Measurements from ENCODE around the gene CNTNAP4.

Gene CNTNAP4

DNA sequence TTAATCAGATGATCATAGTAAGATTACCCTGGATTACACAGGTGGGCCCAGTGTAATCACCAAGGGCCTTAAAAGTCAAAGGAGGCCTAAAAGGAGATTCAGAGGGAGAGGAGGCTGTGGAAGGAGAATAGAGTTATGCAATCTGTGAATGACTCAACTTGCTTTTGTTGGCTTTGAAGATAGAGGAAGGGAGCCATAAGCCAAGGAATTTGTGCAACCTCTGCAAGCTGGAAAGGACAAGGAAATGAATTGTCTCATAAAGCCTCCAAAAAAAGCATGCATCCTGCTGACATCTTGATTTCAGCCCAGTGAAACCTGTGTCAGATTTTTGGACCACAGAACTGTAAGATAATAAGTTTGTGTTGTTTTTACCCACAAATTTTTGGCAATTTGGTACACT lies 109.6 kb downstream of the CNTNAP4 start:
- DNase-seq (ENCODE audit: extremely low spot score, insufficient read length, low read depth): no peak
- FAIRE-seq: no peak

DNA sequence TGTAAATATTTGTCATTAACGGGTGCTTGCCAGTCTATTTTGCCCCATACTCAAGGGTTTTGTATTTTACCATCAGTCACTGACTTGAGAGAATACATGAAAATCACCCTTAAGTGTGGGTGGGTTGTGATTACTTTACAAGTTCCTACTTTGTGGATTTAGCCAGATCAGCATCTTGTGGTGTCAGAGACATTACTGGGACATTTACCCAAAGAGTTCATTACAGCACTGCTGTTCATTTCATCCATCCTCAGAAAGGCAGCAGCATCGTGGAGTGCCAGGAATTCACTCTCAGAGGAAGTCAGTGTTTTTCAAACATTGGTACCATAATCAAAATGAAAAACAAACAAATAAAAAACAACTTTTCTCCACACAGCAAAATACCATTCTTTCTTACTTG lies 110.8 kb downstream of the CNTNAP4 start:
- no peak for DNase-seq (ENCODE audit: extremely low spot score, insufficient read length, low read depth)
- no peak for FAIRE-seq

DNA sequence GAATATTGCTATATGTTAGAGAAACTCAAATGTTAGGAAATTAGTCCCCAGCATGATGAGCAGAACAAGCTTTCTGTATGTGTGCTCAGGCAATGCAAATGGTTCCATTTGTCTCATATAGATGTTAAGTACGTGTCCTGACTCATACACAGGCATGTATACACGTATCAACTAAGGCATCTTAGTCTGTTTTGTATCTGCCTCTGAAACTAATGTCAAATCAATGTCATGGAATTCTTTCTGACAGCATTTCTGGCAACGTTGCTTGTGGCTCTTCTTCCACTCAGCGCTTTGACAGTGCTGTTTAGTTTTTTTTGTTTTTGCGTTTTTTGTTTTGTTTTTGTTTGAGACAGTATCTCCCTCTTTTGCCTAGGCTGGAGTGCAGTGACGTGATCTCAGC lies 111.9 kb downstream of the CNTNAP4 start:
- FAIRE-seq (no peak), DNase-seq (ENCODE audit: extremely low spot score, insufficient read length, low read depth) (no peak)

DNA sequence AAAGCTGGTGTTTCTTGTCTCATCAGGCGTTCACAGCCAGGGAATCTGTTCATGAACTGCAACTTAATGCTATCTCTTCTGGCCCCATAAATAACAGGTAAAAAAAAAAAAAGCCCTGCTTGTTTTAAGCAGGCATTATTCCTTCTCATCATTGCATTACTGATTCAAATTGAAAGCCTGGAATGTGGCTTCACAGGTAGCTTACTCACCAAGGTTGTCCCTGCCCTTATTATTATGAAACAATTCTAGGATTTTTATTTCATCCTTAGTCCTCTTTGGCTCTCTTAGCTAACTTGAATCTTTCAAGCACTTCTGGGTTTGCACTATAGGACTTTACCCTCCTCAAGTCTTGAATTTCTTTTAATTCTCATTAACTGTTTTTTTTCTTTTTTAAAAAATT lies 113.3 kb downstream of the CNTNAP4 start:
- FAIRE-seq (no peak), DNase-seq (ENCODE audit: extremely low spot score, insufficient read length, low read depth) (no peak)

DNA sequence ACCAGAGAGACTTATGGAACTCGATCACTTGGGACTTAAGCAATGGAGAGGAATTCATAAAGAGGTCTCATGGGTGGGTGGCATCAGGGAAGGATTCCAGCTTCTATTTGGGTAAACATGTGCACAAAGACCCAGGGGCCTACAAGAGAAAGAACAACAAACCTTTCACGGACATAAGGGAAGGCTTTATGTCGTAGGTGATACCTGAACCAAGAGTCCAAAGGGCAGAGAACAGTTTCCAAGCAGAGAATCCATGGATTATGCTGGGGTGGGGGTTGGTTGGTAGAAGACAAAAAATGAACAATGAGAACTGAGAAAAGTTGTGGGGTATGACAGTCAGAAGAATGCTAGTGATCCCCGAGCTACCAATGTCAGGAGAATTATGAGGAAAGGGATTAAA lies 119.8 kb downstream of the CNTNAP4 start:
- no peak for FAIRE-seq
- no peak for DNase-seq (ENCODE audit: extremely low spot score, insufficient read length, low read depth)

DNA sequence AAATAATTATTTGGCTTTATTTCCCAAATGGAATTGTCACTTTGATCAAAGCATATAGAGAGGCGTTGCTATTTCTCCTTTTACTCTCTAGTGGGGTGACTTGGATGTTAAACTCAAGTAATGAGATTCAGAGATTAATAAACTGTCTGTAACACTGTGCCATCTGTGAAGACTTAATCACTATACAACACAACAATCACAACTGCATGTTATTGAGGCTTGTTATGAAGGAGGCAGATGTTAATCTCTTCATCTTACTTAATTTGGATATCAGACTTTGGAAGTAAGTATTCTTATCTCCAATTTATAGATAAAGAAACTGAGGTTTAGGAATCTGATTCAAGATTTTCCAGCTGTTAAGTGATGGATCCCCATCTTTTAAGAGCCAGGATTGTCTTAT lies 132.5 kb downstream of the CNTNAP4 start:
- no peak for FAIRE-seq
- no peak for DNase-seq (ENCODE audit: extremely low spot score, insufficient read length, low read depth)

DNA sequence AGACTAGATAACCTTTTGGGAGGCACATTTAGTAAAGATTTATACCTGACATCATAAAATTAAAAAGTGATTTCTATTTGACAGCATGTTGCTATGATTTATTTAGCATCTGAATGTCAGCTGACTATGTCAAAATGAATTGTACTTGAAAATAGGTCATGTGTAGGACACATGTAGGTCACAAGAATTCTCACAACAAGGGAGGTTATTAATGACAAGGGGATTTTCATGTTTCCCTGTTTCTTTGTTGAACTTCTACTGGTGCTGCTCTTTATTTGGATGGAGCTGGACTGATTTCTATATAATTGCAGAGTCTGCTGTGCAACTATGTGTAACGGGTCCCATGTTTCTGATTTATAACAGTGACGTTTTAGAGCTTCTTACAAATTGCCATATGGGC lies 144.4 kb downstream of the CNTNAP4 start:
- no peak for DNase-seq (ENCODE audit: extremely low spot score, insufficient read length, low read depth)
- no peak for FAIRE-seq

DNA sequence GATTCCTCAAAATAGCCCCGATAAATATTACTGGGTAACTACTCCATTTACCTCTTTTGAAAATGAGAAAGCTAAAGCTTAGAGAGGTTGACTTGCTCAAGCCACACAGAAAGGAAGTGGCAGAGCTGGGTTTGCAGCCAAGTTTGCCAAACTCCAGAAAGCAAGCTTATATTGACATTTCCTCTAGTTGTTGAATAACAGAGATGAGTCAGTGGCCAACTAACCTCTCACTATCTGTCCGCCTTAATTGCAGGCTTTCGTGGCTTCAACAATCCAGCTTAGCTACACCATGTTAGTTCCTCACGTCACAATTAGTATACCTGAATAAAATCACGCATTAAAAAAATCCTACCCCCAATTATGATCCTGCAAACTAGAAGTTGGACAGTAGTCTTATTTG lies 151.7 kb downstream of the CNTNAP4 start:
- DNase-seq (ENCODE audit: extremely low spot score, insufficient read length, low read depth): no peak
- no peak for FAIRE-seq

DNA sequence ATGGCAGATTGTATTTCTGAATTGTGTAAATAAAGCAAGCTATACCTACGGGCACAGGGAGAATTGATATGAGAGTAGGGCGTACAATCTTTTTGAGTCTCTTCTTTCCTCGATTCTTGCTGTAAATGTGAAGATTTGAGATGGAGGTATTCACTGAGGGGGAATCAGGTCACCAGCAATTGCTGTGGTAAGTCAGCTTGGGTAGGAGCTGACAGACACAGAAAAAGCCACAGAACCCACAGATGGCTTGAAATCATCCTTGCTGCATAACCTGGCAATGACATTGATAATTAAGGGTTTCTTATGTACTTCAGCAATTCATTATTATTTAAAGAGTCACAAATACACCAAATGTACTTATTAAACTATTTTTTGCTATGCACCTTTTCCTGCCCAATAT lies 164.2 kb downstream of the CNTNAP4 start:
- FAIRE-seq (no peak), DNase-seq (ENCODE audit: extremely low spot score, insufficient read length, low read depth) (no peak)

DNA sequence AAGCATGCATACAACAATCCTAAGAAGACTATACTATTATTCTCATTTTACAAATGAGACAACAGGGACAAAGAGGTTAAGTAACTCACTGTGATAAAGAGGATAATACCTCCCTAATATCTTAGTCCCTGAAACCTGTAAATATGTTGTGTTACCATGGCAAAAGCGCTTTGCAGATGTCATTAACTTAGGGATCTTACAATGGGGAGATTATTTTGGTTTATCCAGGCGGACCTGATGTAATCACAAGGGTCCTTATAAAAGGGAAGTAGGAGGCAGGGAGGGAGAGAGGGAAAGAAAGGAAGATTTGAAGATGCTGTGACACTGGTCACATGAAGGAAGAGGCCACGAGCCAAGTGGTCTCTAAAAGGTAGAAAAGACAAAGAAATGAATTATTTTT lies 164.7 kb downstream of the CNTNAP4 start:
- no peak for FAIRE-seq
- DNase-seq (ENCODE audit: extremely low spot score, insufficient read length, low read depth): no peak

DNA sequence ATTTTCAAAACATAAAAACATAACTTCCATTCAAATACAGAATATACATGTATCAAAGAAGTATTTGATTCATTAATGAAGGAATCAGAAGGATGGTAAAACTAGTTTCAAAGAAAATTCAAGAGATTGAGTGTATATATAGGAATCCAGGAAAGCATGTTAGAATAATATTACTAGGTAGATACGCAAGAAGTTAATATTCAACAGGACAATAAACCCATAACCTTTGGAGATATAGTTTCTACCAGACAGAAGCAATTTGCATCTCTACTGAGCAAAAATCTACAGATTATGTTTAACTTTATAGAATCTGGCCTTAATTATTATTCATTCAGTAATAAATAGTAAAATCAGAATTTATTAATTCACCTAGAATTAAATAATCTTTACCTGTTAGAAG lies 166.8 kb downstream of the CNTNAP4 start:
- no peak for FAIRE-seq

DNA sequence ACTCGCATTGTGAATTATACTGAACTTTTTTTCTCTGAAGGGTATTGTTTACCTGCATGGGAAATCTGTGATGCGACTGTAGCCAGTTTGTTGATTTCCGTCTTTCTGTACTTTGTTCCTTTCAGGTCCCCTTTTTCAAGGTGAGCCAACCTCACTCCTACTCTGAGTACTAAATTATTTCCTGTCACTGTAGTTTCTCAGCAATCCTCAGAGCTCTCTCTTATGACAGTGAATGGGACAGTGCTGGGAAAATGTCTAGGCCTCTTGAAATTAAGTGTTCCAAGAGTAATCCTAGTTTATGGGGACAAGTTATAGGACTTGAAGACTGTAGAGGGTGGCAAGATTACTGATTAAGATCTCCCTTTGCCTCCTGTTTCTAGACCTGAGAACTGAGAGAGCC lies 167.6 kb downstream of the CNTNAP4 start:
- FAIRE-seq (no peak), DNase-seq (ENCODE audit: extremely low spot score, insufficient read length, low read depth) (no peak)

More for the DNA sequence above, 166.8 kb downstream of the CNTNAP4 start:
- DNase-seq (ENCODE audit: extremely low spot score, insufficient read length, low read depth): no peak

DNA sequence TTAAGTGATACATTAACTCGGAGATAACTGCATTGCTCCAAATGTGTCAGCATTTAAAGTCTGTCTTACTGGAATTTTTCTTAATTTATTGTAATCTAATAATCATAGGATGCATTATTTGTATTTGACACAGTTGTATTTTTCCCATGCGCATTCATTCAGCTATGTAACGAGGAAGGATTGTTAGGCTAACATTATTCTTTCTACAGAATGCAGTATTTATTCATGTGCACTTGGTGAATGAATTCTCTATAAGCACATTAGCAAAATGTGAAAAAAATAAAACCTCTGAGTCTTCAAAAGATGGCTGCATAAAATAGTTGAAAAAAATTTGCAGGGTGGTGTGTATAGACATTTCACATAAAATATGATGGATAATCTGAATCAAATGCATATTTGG lies 168.6 kb downstream of the CNTNAP4 start:
- DNase-seq (ENCODE audit: extremely low spot score, insufficient read length, low read depth) (no peak), FAIRE-seq (no peak)

DNA sequence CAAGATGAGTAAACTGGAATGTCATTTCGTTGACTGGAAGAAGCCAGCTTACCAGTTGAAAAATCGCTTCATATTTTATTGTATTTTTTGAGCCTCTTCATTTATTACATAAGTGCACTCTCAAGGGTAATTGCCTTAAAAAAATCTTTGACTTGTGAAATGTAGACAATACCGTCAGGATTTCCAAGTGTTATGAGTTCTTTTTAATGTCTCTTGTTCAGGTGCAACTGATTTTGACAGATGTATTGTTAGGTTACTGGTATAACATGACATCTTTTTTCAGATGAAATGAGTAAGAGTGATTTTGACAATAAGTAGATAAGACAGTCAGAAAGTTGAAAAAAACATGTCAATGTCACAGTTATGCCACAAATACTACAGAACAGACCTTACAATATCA lies 169.1 kb downstream of the CNTNAP4 start:
- no peak for DNase-seq (ENCODE audit: extremely low spot score, insufficient read length, low read depth)
- no peak for FAIRE-seq

DNA sequence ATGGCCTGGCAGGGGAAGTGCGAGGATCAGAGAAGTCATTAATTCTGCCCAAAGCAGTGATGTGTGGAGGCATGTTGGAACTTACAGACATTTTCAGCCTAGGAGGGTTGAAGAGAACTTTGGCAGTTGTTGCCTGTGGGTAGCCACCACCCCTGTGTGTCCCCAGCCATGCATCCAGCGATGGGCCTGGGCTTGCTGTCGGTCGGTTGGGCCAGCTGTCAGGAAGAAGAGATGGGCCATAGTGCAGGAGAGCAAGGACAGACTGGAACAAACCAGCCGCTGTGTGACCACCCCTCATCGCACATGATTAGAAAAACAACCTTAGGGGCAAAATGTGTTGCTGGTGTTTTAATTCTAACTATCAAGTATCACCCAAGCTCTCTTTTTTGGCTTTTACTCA lies 173.7 kb downstream of the CNTNAP4 start:
- DNase-seq (ENCODE audit: extremely low spot score, insufficient read length, low read depth) (no peak), FAIRE-seq (no peak)

DNA sequence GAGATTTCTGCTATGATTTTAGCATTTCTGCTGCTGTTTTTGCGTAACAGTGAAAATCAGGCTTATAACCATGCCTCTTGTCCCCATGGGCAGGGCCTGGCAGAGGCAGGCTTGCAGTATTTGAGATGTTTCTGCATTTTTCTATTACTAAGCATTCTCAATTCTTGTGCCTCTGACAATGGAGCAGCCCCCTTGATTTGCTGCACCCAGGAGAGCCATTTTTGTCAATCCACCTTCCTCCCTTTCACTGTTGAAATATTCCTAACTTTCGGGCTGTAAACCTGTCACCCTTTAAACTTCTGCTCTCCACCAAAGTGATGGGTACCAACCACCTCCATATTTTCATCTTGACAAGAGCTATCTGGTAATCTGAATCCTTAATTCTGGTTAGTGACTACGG lies 178.1 kb downstream of the CNTNAP4 start:
- no peak for FAIRE-seq
- no peak for DNase-seq (ENCODE audit: extremely low spot score, insufficient read length, low read depth)

DNA sequence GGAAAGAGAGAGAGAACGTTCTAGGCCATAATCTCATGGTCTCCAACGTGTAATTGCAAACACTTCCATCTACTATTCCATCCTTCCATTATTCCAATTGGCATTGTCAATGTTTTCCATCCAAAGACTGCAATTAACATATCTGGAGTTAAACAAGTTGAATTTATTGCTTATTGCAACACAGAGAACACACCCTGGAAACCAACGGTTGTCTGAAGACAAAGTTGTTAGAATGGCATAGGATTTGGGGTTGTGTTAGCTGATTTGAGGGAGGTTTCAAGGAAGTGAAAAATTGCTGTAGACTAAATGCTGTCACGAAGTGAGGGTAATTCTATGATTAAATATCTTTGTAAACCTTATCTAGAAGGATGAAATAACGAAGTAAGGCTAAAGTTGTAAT lies 178.8 kb downstream of the CNTNAP4 start:
- no peak for FAIRE-seq

DNA sequence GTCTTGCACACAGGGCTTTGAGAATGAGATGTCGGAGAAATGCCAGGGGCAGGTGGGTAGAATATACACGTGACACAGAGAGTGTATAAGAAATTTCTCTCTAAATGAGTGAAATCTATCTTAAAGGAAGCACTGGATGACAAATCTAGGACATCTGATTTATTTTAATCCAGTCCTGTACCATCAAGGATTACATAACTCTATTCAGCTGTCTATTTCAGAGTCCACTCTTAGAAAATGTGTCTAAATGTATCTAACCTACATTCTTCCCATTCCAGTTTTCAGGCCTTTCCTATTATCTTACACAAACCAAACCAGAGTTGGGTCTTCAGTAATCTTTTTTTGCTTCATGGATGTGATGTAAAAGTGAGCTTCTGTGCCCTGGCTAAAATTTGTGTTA lies 181.9 kb downstream of the CNTNAP4 start:
- DNase-seq (ENCODE audit: extremely low spot score, insufficient read length, low read depth): no peak

More for the DNA sequence above, 178.8 kb downstream of the CNTNAP4 start:
- DNase-seq (ENCODE audit: extremely low spot score, insufficient read length, low read depth): no peak

DNA sequence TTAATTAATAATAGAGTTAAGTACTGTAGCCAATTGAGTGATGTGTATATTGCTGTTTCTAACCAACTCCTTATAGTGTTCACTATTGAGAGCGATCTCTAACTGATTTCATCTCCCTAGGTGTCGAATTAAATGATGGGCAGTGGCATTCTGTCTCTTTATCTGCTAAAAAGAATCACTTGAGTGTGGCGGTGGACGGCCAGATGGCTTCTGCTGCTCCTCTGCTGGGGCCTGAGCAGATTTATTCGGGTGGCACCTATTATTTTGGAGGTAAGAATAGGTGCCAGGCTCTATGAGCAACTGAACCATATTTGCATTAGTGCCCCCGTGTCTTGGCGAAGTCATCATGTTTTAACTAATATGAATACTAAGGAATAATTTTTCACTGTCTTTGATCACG lies 184.6 kb downstream of the CNTNAP4 start:
- FAIRE-seq (no peak), DNase-seq (ENCODE audit: extremely low spot score, insufficient read length, low read depth) (no peak)

More for the DNA sequence above, 181.9 kb downstream of the CNTNAP4 start:
- FAIRE-seq: no peak

DNA sequence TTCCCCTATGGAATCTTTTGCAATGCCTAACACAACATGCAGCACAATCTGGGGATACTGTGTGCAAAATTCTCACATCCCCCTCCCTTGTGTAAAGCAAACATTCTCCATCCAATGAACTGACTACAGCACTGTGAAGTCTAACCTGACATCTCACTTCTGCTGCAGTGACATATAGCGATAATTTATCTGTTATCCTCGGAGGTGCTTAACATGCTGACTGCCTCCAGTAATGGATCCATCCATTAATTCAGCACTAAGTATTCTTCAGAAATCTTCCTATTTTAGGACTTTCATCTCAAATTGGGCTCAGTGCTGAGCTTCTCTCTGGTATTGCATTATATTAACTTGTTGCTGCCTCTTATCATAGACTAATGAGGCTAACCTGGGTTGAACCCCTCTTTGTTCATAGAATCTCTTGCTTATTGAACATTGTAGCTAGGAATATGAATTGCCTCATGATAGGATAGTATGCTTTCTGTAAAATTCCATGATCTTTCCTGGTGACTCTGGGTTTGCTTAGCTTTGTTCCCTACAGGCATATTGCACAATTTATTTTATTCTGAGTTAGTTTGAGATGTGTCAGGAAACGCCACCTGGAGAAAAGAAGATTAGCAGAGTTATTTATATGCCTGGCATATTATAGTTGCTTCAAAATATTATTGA lies 187.9 kb downstream of the CNTNAP4 start:
- DNase-seq (ENCODE audit: extremely low spot score, insufficient read length, low read depth) (no peak), FAIRE-seq (no peak)

DNA sequence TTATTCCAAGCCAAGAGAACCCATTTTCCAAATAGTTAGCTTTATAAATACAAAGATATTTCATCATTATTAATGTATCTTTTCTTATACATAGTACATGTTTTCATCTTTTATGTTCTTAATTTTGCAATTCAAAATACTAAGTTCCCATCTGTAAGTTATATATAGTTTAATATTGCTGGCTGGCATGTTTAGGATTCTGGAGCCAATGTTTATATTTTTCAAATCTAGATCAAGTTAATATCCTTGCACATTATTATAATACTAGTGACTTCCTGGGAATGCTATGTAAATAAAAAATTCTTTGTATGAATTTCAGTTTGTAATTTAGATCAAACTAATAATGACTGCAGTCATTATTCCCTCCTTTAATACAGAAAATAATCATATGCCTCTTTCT lies 189.7 kb downstream of the CNTNAP4 start:
- no peak for FAIRE-seq

DNA sequence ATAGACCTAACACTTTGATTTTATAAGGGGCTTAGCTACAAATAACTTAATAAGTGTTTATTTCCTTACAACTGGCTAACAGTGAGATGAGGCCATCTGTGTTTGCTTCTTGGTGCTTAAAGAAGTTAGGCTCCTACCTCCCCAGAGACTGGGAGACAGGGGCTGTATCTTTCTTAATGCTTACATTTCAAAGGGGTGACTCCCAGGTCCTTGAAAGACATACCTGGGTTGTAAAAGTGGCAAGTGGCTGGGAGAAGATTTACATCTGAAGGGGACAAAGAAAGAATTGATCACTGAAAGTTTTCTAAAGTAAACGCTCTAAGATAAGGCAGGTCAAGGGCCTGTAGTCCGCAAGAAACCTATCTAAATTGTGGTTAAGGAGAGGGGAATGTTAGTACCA lies 196.8 kb downstream of the CNTNAP4 start:
- FAIRE-seq: no peak
- DNase-seq (ENCODE audit: extremely low spot score, insufficient read length, low read depth): no peak

More for the DNA sequence above, 189.7 kb downstream of the CNTNAP4 start:
- DNase-seq (ENCODE audit: extremely low spot score, insufficient read length, low read depth): no peak

DNA sequence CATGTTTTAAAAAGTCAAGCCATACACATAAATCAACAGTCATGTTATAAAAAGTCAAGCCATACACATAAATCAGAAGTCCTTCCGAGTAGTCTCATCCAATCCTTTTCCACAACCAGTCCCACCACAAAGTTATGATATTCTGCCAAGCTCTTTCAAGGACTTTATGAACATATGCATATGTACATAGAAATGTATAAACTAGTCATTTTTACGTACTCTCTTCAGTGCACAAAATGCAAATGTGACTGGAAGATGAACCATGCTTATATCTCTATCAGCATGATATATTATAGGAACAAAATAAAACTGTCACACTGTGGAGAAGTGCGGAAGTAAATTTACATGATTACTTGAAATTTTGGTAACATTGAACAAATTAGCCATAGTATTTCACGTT lies 200.9 kb downstream of the CNTNAP4 start:
- no peak for FAIRE-seq
- no peak for DNase-seq (ENCODE audit: extremely low spot score, insufficient read length, low read depth)

Data from GM18507 (cell line).